HL-60 (cell line): ENCODE results near the gene CCDC196.

ENCODE experiments used
- CTCF ChIP-seq: IDR thresholded peaks from one replicate; pipeline ENCODE4 v1.5.1; 2011; ENCODE audit warnings: low read length, control low read depth, inconsistent platforms; ENCODE audit not compliant: insufficient read depth
- GABPA ChIP-seq: IDR thresholded peaks from 2 replicates; pipeline ENCODE4 v1.6.1; 2012; ENCODE audit warnings: low read depth
- POLR2AphosphoS5 ChIP-seq: IDR thresholded peaks from 2 replicates; pipeline ENCODE4 v1.6.1; 2012; ENCODE audit warnings: low read depth

GRCh38 chr14:66445936-66446335, 40.2 kb upstream of the CCDC196 start:
- TF ChIP-seq CTCF (no peak), GABPA (no peak), POLR2AphosphoS5 (no peak)
